ENCODE data around the gene ARHGEF17. TPM values are rescaled to one million over a fixed set of nuclear protein-coding genes. Genes with fewer than 3 reads are reported as not detected.

Gene ARHGEF17
- total RNA-seq, 1 donor: 0.31 TPM

DNA sequence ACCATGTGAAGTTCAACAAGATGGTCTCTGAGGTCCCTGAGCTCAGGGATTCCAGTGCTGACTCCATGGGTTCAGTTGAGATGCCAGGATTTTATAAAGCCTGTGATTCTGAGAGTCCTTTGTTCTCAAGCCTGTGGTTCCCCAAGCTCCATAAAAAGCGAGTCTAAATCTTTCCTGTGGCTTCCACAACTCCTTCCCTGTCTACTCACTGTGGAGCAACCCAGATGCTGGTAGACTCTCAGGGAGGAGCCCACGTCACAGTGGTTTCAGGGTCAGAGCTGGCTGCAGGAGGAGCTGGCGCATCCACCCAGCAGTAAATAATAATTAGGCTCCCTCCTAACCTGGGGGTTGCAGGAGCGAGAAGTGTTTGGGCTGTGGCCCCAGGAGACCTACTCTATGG, 66.1 kb downstream of the ARHGEF17 start:
- no peaks in the 10 kb centered on the region for H3K27me3 ChIP-seq (ENCODE audit: insufficient read depth, low read length)
- H3K4me1 ChIP-seq (ENCODE audit: insufficient read depth, low read length): peaks cover 48% of the 10 kb centered on the region
- H3K4me3 ChIP-seq (ENCODE audit: low read length): no peak overlapping the region
- H3K9me3 ChIP-seq (ENCODE audit: low read depth, low read length): no peaks in the 10 kb centered on the region

DNA sequence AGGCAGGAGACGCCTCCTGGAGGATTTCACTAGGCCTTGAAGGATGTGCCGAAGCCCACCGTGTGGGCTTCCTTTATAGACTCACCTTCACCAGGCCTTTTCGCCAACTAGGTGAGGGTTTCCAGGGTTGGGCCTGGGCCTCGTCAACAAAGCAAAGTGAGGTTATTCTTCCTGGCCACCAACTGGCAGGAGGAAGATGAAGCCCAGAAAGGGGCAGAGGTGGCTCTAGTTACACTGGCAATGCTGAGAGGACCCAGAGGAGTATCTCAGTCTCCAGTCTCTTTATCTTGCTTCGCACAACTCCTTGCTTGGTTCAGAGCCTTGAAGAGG, 67.7 kb downstream of the ARHGEF17 start:
- peaks cover 64% of the 10 kb centered on the region for H3K4me1 ChIP-seq (ENCODE audit: insufficient read depth, low read length)
- H3K27me3 ChIP-seq (ENCODE audit: insufficient read depth, low read length): no peaks in the 10 kb centered on the region
- no peaks in the 10 kb centered on the region for H3K9me3 ChIP-seq (ENCODE audit: low read depth, low read length)
- H3K4me3 ChIP-seq (ENCODE audit: low read length): no peak overlapping the region

- H3K4me1 ChIP-seq (ENCODE audit: insufficient read depth, low read length): peaks cover 69% of the 10 kb centered on the region
- H3K4me3 ChIP-seq (ENCODE audit: low read length): peak within 1 kb of the TSS; percentile 95
- H3K9me3 ChIP-seq (ENCODE audit: low read depth, low read length): no peaks in the 10 kb centered on the region
- H3K27me3 ChIP-seq (ENCODE audit: insufficient read depth, low read length): no peaks in the 10 kb centered on the region
Observed at GRCh38 chr11:73376160-73376802, 68.2 kb downstream of the ARHGEF17 start, which contains the start of gene RELT. RELT (plus strand) TSS chr11:73376399; CDS start chr11:73389137, 12,738 bp downstream.

DNA sequence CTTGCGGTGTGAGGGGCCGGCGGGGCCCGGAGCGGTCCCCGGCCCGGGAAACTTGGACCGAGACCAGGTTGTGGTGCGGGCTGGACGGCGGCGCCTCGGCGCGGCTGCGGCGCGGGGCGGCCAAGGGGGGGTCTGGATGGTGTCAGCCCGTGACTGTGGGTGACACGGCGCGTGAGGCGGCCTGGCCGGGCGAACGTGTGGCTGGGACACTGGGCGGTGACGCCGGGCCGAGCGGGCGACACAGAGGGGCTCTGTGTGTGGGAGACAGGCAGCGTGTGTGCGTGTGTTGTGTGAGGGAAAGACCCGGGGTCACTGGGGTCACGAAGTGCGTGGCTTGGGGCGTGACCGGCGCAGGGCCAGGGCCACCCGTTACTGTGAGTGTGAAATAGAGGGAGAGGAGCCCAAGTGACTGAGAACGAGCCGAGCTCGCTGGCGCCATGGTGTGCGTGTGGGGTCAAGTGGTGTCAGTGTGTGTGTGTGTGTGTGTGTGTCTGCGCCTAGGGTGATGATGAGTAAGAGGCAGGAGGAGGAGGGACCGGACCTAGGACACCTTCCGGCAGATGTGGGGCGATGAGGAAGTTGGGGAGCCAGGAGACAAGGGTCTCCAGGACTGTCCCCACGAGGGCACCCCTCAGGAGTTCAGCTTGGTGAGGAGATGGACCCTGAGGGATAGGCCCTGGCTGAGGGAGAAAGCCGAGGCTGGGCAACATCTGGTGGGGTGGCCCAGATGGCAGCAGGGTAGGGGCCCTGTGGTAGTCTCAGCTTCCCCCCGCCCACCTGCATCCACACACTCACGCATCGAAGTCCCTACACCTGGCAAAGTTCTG, 68.9 kb downstream of the ARHGEF17 start:
- Histone ChIP-seq H3K4me3 (ENCODE audit: low read length) (peak overlapping the region; percentile 95), H3K4me1 (ENCODE audit: insufficient read depth, low read length) (peaks cover 72% of the 10 kb centered on the region), H3K27me3 (ENCODE audit: insufficient read depth, low read length) (no peaks in the 10 kb centered on the region), H3K9me3 (ENCODE audit: low read depth, low read length) (no peaks in the 10 kb centered on the region)

- H3K4me1 ChIP-seq (ENCODE audit: insufficient read depth, low read length): peaks cover 82% of the 10 kb centered on the region
- no peaks in the 10 kb centered on the region for H3K27me3 ChIP-seq (ENCODE audit: insufficient read depth, low read length)
- H3K9me3 ChIP-seq (ENCODE audit: low read depth, low read length): no peaks in the 10 kb centered on the region
- H3K4me3 ChIP-seq (ENCODE audit: low read length): no peak overlapping the region
Observed at GRCh38 chr11:73379189-73379880, 71.3 kb downstream of the ARHGEF17 start.

DNA sequence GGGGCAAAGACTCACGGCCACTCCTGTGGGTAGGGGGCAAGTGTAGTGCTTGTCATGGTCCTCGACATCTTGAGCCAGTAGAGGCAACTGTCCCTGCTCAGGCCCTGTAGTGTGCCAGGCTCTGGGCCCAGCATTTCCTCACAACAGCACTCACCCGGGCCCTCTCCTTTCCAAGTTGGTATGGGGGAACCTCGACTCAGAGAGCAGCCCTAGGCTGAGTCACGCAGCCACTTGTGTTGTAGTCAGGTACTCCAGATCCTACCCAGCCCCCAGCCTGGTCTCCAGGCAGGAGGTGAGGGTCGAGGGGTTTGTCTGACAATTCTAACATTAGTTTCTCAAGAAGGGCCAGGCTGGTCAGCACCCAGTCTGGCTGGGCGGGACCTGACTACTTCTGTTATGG, 72.3 kb downstream of the ARHGEF17 start:
- Histone ChIP-seq H3K9me3 (ENCODE audit: low read depth, low read length) (no peaks in the 10 kb centered on the region), H3K4me1 (ENCODE audit: insufficient read depth, low read length) (peaks cover 90% of the 10 kb centered on the region), H3K4me3 (ENCODE audit: low read length) (no peak overlapping the region), H3K27me3 (ENCODE audit: insufficient read depth, low read length) (no peaks in the 10 kb centered on the region)

DNA sequence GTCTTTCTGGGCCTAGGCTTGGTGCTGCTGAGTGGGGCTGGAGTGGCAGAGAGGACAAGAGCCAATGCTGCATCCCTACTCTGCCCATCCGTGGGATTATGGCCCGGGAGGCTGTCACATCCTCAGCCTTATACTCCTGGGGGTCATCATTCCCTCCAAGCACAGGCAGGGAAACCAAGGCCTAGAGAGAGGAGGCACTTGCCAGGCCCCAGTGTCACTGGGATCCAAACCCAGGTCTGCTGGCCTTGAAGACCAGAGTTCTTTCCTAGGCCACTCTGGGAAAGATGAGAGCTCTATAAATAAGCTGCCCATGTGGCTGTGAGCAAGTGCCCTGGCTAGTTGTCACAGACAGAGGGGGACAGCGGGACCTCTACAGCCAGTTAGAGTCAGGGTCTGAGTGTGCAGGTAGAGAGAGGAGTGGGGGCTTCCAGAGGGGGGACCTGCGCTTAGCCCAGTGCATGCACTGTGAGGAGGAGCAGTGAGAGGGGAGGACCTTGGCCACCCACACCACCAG, 72.9 kb downstream of the ARHGEF17 start:
- H3K4me3 ChIP-seq (ENCODE audit: low read length): no peak overlapping the region
- peaks cover 90% of the 10 kb centered on the region for H3K4me1 ChIP-seq (ENCODE audit: insufficient read depth, low read length)
- H3K27me3 ChIP-seq (ENCODE audit: insufficient read depth, low read length): no peaks in the 10 kb centered on the region
- no peaks in the 10 kb centered on the region for H3K9me3 ChIP-seq (ENCODE audit: low read depth, low read length)

DNA sequence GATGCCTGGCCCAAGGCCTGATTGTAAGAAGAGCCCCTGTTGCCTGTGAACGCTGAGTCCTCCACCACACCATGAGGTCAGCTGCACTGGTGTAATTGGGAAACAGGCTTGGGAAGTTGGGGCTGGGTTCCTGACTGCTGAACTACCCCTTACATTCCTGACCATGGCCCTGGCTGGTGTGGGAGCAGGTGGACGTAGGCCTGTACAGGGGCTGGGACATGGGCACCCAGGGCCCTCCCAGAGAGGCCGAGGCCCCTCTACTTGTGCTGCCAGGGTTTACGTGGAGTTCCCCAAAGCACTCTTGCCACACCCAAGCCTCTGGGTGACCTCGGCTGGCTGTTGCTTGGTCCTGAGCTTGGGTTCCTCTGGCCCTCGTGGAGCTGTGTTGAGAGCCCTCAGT, 73.5 kb downstream of the ARHGEF17 start:
- H3K9me3 ChIP-seq (ENCODE audit: low read depth, low read length): no peaks in the 10 kb centered on the region
- H3K27me3 ChIP-seq (ENCODE audit: insufficient read depth, low read length): no peaks in the 10 kb centered on the region
- peaks cover 95% of the 10 kb centered on the region for H3K4me1 ChIP-seq (ENCODE audit: insufficient read depth, low read length)
- no peak overlapping the region for H3K4me3 ChIP-seq (ENCODE audit: low read length)

DNA sequence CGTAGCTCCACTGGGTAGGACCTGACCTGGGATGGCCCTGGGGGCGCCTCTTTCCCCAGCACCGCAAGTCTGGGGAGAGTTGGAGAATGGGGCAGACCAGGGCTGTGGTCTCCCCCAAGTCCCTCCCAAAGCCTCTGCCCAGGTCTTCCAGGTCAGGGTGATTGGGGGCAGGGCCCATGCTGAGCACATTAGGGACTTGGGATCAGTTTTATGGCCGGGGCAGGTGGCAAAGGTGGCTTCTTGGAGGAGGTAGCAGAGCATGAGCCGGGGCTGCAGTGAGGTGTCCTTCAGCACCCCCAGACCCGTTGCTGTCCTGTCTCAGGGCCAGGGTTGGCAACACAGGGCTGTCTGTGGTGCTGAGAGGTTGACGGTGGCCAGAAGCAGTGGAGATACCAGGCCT, 74.1 kb downstream of the ARHGEF17 start:
- Histone ChIP-seq H3K4me1 (ENCODE audit: insufficient read depth, low read length) (peaks cover 100% of the 10 kb centered on the region), H3K9me3 (ENCODE audit: low read depth, low read length) (no peaks in the 10 kb centered on the region), H3K4me3 (ENCODE audit: low read length) (no peak overlapping the region), H3K27me3 (ENCODE audit: insufficient read depth, low read length) (no peaks in the 10 kb centered on the region)

GRCh38 chr11:73382747-73383146, 74.7 kb downstream of the ARHGEF17 start:
- Histone ChIP-seq H3K4me3 (ENCODE audit: low read length) (no peak overlapping the region), H3K27me3 (ENCODE audit: insufficient read depth, low read length) (no peaks in the 10 kb centered on the region), H3K9me3 (ENCODE audit: low read depth, low read length) (no peaks in the 10 kb centered on the region), H3K4me1 (ENCODE audit: insufficient read depth, low read length) (peaks cover 100% of the 10 kb centered on the region)

GRCh38 chr11:73383249-73384124, 75.4 kb downstream of the ARHGEF17 start:
- Histone ChIP-seq H3K9me3 (ENCODE audit: low read depth, low read length) (no peaks in the 10 kb centered on the region), H3K27me3 (ENCODE audit: insufficient read depth, low read length) (no peaks in the 10 kb centered on the region), H3K4me3 (ENCODE audit: low read length) (no peak overlapping the region), H3K4me1 (ENCODE audit: insufficient read depth, low read length) (peaks cover 100% of the 10 kb centered on the region)

DNA sequence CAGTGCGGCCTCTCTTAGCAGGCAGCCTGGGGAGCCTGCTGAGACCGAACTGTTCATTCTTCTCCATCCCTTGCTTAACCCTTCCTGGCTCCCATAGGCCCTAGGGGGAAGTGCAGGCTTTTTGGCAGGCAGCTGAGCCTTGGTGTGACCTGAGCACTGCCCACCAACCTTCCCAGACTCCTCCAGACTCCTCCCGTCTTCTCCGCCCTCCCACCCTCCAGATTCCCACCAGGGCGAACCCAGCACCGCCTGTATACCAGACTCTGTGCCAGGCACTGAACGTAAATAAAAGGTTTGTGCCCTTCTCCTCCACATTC, 76.0 kb downstream of the ARHGEF17 start:
- Histone ChIP-seq H3K27me3 (ENCODE audit: insufficient read depth, low read length) (no peaks in the 10 kb centered on the region), H3K4me1 (ENCODE audit: insufficient read depth, low read length) (peaks cover 100% of the 10 kb centered on the region), H3K9me3 (ENCODE audit: low read depth, low read length) (no peaks in the 10 kb centered on the region), H3K4me3 (ENCODE audit: low read length) (no peak overlapping the region)

- no peak overlapping the region for H3K4me3 ChIP-seq (ENCODE audit: low read length)
- peaks cover 100% of the 10 kb centered on the region for H3K4me1 ChIP-seq (ENCODE audit: insufficient read depth, low read length)
- H3K9me3 ChIP-seq (ENCODE audit: low read depth, low read length): no peaks in the 10 kb centered on the region
- no peaks in the 10 kb centered on the region for H3K27me3 ChIP-seq (ENCODE audit: insufficient read depth, low read length)
Observed at GRCh38 chr11:73384531-73384871, 76.4 kb downstream of the ARHGEF17 start.

DNA sequence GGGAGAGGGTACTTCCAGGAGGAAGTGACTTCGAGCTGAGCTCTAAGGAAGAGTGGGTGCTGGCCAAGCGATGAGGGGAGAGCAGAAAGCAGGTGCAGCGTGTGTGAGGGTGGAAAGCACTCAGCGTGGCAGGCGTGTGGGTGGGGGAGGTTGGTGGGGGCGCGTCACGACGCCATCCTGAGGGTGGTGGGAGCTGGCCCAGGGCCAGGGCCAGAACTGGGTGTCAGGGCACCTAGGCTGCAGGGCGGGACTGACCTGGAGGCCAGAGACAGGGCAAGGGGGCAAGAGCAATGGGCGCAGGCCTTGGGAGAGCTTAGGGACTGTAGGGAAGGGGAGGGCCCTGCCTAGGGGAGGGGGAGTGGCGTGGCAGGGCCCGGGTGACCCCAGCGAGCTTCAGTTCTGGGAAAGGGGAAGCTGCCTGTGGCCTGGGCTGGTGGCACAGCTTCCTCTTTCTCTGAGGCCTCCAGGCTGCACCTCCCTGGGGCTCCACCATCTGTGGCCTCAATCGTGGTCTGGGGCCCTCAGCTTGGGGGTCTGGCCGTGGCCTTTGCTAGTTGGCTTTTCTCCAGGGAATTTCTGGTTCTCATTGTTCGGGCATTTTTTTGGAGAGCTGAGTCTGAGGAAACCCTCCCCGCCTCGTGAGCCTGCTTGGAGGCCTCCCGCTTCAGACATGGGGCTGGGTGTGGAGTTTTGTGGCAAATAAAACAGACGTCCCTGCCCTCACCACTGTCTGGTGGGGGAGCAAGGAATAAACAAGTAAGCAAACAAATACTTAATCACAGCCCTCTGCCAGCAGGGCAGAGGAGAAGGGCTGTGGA, 77.0 kb downstream of the ARHGEF17 start:
- H3K4me1 ChIP-seq (ENCODE audit: insufficient read depth, low read length): peaks cover 100% of the 10 kb centered on the region
- H3K27me3 ChIP-seq (ENCODE audit: insufficient read depth, low read length): no peaks in the 10 kb centered on the region
- peak overlapping the region; percentile 16 for H3K4me3 ChIP-seq (ENCODE audit: low read length)
- H3K9me3 ChIP-seq (ENCODE audit: low read depth, low read length): no peaks in the 10 kb centered on the region

All from mononuclear cell (primary cell).